ENCODE results near the gene AGRP. TPM values are rescaled to one million over a fixed set of nuclear protein-coding genes. Genes with fewer than 3 reads are reported as not detected.
A peak's percentile ranks its signal among the peaks of the same experiment; 100 is the strongest.

Gene AGRP
- total RNA-seq, 4 donors from 2014 or later = not detected

DNA sequence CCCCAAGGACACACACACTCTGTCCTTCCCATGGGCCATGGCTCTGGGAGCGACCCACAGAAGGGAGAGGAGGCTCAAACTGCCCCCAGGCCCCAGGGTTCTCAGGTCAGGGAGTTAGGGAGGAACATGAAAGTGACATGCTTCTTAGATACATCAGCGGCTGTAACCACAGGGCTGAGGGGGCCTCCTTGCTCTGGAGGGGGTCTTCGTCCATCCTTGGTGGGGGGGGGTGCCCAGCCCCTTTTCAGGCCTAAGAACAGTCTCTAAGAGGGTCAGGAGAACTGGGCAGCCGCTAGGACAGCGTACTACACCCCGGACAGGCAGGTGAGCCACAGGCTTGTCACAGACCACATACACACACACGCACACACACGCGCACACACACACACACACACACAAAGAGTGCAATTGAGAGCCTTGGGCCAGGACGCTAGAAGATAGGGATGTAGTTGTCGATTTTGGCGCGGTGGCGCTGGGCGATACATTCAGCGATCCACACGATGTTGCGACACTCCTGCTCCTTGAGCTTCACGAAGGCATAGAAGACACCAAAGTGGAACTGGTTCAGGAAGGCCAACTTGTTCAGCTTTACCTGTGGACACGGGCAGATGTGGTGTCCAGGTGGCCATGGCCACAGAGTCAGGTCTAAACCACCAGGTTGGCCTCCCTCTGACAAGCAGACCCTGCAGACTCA, 45.1 kb downstream of the AGRP start:
- Histone ChIP-seq H3K36me3 (peaks cover 21 to 23% of the 10 kb centered on the region in 2 donors), H3K4me1 (peaks cover 58 to 73% of the 10 kb centered on the region in 2 donors), H3K4me3 (replicated peaks in 1 of 3) (no peak overlapping the region), H3K27me3 (no peaks in the 10 kb centered on the region), H3K27ac (no peak overlapping the region), H3K9me3 (no peaks in the 10 kb centered on the region)
- TF ChIP-seq POLR2A (IDR thresholded peaks at IDR 0.05) (no peak), CTCF (IDR thresholded peaks at IDR 0.05) (no peak)
- 95 to 96% methylated on average over 20 of the region's 20 CpGs for WGBS, 2 donors
- DNase-seq = no peak
- intact Hi-C loops (cut with DNase I) = no loop called here

- no peak for TF ChIP-seq CTCF (IDR thresholded peaks at IDR 0.05)
- 80 to 89% methylated on average over 4 of the region's 4 CpGs for WGBS, 2 donors
- H3K27me3 ChIP-seq = no peaks in the 10 kb centered on the region
- intact Hi-C loops (cut with DNase I) = no loop called here
- no peak overlapping the region for H3K4me3 ChIP-seq (replicated peaks in 1 of 3)
- peaks cover 58 to 73% of the 10 kb centered on the region in 2 donors for H3K4me1 ChIP-seq
- no peak for DNase-seq
- H3K36me3 ChIP-seq = peaks cover 21 to 23% of the 10 kb centered on the region in 2 donors
- no peaks in the 10 kb centered on the region for H3K9me3 ChIP-seq
- H3K27ac ChIP-seq = peak overlapping the region in 1 of 3 donors; percentile 10
Observed at GRCh38 chr16:67437513-67437912, 45.8 kb downstream of the AGRP start.

GRCh38 chr16:67436640-67437193, 46.6 kb downstream of the AGRP start:
- no peaks in the 10 kb centered on the region for H3K9me3 ChIP-seq
- no peaks in the 10 kb centered on the region for H3K27me3 ChIP-seq
- H3K36me3 ChIP-seq = peaks cover 21 to 23% of the 10 kb centered on the region in 2 donors
- H3K4me1 ChIP-seq = peaks cover 58 to 73% of the 10 kb centered on the region in 2 donors
- peak overlapping the region in 1 of 3 donors; percentile 87 for H3K27ac ChIP-seq
- DNase-seq = no peak
- no peak overlapping the region for H3K4me3 ChIP-seq (replicated peaks in 1 of 3)
- WGBS, 2 donors = 96% methylated on average over 19 to 23 of the region's 23 CpGs
- intact Hi-C loops (cut with DNase I) = no loop called here
- TF ChIP-seq POLR2A (IDR thresholded peaks at IDR 0.05) (no peak), CTCF (IDR thresholded peaks at IDR 0.05) (no peak)

- TF ChIP-seq POLR2A (IDR thresholded peaks at IDR 0.05) = no peak
- peak in 2 of 6 experiments; percentile 25 to 46 for TF ChIP-seq CTCF (IDR thresholded peaks at IDR 0.05)
- WGBS, 2 donors = 53 to 85% methylated on average over 4 to 8 of the region's 16 CpGs
- peak in 1 of 2 donors; percentile 67 for DNase-seq
Observed at GRCh38 chr16:67435758-67436164, 47.6 kb downstream of the AGRP start.

GRCh38 chr16:67433131-67433719, 50.1 kb downstream of the AGRP start:
- Histone ChIP-seq H3K27ac (peak overlapping the region; percentile 87 to 91 (median 90)), H3K4me3 (replicated peaks in 1 of 3) (no peak overlapping the region), H3K27me3 (no peaks in the 10 kb centered on the region), H3K36me3 (peaks cover 9 to 13% of the 10 kb centered on the region in 2 donors), H3K4me1 (peaks cover 56 to 79% of the 10 kb centered on the region in 2 donors), H3K9me3 (no peaks in the 10 kb centered on the region)
- TF ChIP-seq POLR2A (IDR thresholded peaks at IDR 0.05) (no peak), CTCF (IDR thresholded peaks at IDR 0.05) (no peak)
- peak; percentile 76 to 78 for DNase-seq
- intact Hi-C loops (cut with DNase I) = no loop called here
- WGBS, 2 donors = 70 to 77% methylated on average over 5 of the region's 5 CpGs

More at GRCh38 chr16:67435758-67436164, 47.6 kb downstream of the AGRP start:
- H3K4me3 ChIP-seq (replicated peaks in 1 of 3) = no peak overlapping the region
- peak overlapping the region; percentile 78 to 87 (median 85) for H3K27ac ChIP-seq
- intact Hi-C loops (cut with DNase I) = no loop called here
- no peaks in the 10 kb centered on the region for H3K9me3 ChIP-seq
- H3K4me1 ChIP-seq = peaks cover 55 to 70% of the 10 kb centered on the region in 2 donors
- H3K36me3 ChIP-seq = peaks cover 21 to 23% of the 10 kb centered on the region in 2 donors
- H3K27me3 ChIP-seq = no peaks in the 10 kb centered on the region

Measured in thyroid gland (tissue), 4 donors.